ENCODE measurements around the gene TAF11L14. TPM values are rescaled to one million over a fixed set of nuclear protein-coding genes. Genes with fewer than 3 reads are reported as not detected.
"Not testable (repeated sequence)": the region's sequence is repeated elsewhere in the genome, so short reads cannot be mapped to it uniquely, and the experiment has no call there.

The TAF11L14 gene
- not detected in 2 replicates for total RNA-seq

DNA sequence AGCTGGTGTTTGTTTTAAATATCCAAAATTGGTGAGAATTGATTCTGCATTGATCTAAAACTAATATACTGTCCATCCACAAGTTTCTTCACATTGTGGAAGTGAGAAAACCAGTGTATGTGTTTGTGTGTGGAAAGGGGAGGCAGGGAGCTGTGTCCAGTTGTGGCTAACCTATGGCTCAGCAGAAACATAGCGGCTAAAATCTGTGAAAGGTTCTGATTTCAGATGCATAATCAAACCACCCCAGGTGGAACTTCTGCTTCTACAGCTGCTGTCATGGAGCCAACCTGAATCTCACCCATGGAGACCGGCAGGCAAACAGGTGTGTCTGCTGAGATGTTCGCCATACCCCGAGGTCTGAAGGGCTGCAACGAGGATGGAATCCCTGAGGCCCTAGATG, at the start of gene TAF11L14:
Gene TAF11L14, plus strand, starts transcription at position 301 of the 400 bp plus-strand sequence.
- intact Hi-C loops (cut with micrococcal nuclease), result no loop called here

DNA sequence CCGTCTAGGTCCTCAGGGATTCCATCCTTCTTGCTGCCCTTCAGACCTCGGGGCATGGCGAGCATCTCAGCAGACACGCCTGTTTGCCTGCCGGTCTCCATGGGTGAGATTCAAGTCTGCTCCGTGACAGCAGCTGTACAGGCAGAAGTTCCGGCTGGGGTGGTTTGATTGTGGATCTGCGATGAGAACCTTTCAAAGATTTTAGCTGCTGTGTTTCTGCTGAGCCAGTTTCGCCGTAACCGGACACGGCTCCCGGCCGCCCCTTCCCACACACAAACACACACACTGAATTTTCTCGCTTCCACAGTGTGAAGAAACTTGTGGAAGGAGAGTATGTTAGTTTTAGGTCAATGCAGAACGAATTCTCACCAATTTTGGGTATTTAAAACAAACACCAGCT, 48.6 kb upstream of the TAF11L14 start, which contains the start of gene TAF11L7:
Gene TAF11L7, minus strand, starts transcription at position 101 of the 400 bp plus-strand sequence.
- intact Hi-C loops (cut with micrococcal nuclease), result not testable (repeated sequence)

- intact Hi-C loops (cut with micrococcal nuclease), result not testable (repeated sequence)
These were observed 43.4 kb upstream of the TAF11L14 start, which contains the start of gene TAF11L8 for GRCh38 chr5:17590860-17591259. TSS of gene TAF11L8 (minus strand) at chr5:17590960.

GRCh38 chr5:17594255-17594654, 40.0 kb upstream of the TAF11L14 start, which contains the start of gene TAF11L9:
TSS of gene TAF11L9 (minus strand) at chr5:17594394.
- intact Hi-C loops (cut with micrococcal nuclease), result not testable (repeated sequence)

DNA sequence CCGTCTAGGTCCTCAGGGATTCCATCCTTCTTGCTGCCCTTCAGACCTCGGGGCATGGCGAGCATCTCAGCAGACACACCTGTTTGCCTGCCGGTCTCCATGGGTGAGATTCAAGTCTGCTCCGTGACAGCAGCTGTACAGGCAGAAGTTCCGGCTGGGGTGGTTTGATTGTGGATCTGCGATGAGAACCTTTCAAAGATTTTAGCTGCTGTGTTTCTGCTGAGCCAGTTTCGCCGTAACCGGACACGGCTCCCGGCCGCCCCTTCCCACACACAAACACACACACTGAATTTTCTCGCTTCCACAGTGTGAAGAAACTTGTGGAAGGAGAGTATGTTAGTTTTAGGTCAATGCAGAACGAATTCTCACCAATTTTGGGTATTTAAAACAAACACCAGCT, 36.5 kb upstream of the TAF11L14 start, which contains the start of gene TAF11L10:
Gene TAF11L10, minus strand, starts transcription at position 101 of the 400 bp plus-strand sequence.
- intact Hi-C loops (cut with micrococcal nuclease), result not testable (repeated sequence)

- intact Hi-C loops (cut with micrococcal nuclease), result not testable (repeated sequence)
These were observed 30.4 kb upstream of the TAF11L14 start, which contains the start of gene TAF11L11 for GRCh38 chr5:17603880-17604279. TSS of gene TAF11L11 (plus strand) at chr5:17604183.

DNA sequence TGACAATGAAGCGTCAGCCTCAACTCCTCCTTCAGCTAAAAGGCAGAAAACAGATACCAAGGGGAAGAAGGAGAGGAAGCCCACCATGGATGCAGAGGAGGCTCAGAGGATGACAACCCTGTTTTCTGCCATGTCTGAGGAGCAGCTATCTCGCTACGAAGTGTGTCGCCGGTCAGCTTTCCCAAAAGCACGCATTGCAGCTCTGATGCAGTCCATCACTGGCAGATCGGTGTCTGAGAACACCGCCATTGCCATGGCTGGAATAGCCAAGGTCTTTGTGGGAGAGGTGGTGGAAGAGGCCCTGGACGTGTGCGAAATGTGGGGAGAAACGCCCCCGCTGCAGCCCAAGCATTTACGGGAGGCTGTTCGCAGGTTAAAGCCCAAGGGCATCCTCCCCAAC, 29.3 kb upstream of the TAF11L14 start:
- intact Hi-C loops (cut with micrococcal nuclease), result no loop called here

- intact Hi-C loops (cut with micrococcal nuclease), result not testable (repeated sequence)
These were observed 26.8 kb upstream of the TAF11L14 start for GRCh38 chr5:17607461-17607860.

- intact Hi-C loops (cut with micrococcal nuclease), result not testable (repeated sequence)
These were observed 24.2 kb upstream of the TAF11L14 start, which contains the start of gene TAF11L12 for GRCh38 chr5:17610092-17610491. TSS of gene TAF11L12 (plus strand) at chr5:17610392.

- intact Hi-C loops (cut with micrococcal nuclease), result no loop called here
These were observed 19.2 kb upstream of the TAF11L14 start for GRCh38 chr5:17614872-17615605.

DNA sequence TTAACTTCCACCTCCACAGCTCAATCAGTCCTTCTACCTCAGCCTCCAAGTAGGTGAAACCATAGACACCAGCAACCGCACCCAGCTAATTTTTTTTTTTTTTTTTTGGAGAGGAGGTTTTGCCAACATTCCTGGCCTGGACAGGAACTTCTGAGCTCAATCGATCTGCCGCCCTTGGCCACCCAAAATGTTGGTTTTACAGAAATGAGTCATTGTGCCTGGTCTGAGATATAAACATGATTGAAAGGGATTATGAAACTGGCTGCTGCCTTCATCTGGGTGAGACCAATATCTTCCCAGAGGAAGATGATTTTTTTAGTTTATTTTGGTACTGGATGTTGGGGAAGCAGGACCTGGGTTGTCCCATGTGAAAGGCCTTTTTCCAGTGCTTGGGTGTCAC, 14.9 kb upstream of the TAF11L14 start:
- intact Hi-C loops (cut with micrococcal nuclease), result no loop called here

DNA sequence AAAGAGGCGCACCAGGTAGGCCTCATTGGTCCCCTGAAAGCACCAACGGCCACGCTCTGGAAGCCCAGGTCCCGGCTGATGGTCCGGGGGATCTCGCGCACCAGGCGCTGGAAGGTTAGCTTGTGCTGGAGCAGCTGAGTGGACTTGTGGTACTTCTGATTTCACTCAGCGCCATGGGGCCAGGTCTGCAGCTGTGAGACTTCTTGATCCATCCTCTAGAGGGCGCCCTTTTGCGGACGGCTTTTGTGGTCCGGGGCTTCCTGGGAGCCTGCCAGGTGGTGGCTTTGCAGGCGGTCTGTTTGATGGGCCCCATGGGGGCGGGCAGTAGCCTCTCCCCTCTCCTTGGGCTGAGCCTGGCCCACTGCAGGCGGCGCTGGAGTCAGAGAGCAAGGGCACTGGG, 13.6 kb upstream of the TAF11L14 start:
- intact Hi-C loops (cut with micrococcal nuclease), result no loop called here

DNA sequence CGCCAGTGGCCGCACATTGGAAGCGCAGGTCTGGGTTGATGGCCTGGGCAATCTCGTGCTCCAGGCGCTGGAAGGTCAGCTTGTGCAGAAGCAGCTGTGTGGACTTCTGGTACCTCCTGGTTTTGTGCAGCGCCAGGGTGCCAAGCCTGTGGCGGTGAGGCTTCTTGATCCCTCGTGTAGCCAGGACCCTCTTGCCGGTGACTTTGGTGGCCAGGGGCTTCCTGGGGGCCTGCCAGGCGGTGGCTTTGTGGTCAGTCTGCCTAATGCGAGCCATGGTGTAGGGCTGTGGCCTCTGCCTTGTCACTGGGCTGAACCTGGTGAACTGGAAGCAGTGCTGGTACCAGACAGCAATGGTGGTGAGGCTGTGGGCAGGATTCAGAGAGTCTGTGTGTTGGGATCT, 8.6 kb upstream of the TAF11L14 start:
- intact Hi-C loops (cut with micrococcal nuclease), result no loop called here

GRCh38 chr5:17631788-17632187, 2.5 kb upstream of the TAF11L14 start, which contains the start of gene TAF11L13:
TSS of gene TAF11L13 (plus strand) at chr5:17632088.
- intact Hi-C loops (cut with micrococcal nuclease), result not testable (repeated sequence)

GRCh38 chr5:17649232-17649631, 15.0 kb downstream of the TAF11L14 start:
- intact Hi-C loops (cut with micrococcal nuclease), result not testable (repeated sequence)

DNA sequence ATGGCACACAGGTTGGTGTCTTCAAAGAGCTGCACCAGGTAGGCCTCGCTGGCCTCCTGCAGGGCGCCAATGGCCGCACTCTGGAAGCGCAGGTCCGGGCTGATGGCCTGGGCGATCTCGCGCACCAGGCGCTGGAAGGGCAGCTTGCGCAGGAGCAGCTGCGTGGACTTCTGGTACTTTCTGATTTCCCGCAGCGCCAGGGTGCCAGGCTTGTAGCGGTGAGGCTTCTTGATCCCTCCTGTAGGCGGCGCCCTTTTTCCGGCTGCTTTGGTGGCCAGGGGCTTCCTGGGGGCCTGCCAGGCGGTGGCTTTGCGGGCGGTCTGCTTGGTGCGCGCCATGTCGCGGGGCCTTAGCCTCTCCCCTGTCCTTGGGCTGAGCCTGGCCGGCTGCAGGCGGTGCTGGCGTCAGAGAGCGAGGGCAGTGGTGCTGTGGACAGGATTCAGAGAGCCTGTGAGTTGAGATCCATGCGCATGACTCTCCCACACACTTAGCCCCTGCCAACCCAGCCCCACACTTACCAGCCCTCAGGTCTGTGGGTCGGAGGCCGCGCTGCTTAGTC, 21.0 kb downstream of the TAF11L14 start:
- intact Hi-C loops (cut with micrococcal nuclease), result not testable (repeated sequence)

DNA sequence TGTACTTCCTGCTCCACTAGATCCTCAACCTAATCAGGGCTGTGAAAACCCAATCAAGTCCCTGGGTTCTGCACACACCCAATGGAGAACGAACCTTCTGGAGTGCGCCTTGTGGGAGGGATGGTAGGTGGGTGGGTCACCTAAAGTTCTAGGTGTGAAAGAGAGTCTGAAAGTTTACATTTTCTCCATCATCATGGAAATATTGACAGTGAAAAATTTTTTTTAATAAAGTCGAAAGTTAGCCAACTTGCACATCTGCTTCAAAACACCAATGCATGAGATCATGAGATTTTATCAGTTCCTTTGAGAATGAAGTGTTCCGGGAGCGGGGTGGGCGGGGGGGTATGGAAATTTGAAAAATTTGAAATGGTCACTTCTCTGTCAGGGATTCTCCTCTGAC, 21.7 kb downstream of the TAF11L14 start:
- intact Hi-C loops (cut with micrococcal nuclease), result no loop called here

GRCh38 chr5:17663182-17663581, 28.9 kb downstream of the TAF11L14 start:
- intact Hi-C loops (cut with micrococcal nuclease), result no loop called here

DNA sequence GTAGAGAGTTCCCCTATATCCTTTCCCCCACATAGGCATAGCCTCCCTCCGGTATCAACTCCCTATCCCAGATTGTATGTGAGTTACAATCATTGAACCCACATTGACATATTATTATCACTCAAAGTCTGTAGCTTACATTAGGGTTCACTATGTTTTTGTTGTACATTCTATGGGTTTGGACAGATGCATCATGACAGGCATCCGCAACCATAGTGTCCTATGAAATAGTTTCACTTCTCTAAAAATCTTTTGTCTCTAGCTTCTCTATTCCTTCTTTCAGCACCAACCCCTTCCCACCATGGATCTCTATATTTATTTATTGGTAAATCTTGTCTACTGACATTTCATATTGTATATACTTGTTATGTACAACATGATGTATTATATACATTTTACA, 31.6 kb downstream of the TAF11L14 start:
- intact Hi-C loops (cut with micrococcal nuclease), result no loop called here

GRCh38 chr5:17666726-17667235, 32.5 kb downstream of the TAF11L14 start:
- intact Hi-C loops (cut with micrococcal nuclease), result no loop called here

DNA sequence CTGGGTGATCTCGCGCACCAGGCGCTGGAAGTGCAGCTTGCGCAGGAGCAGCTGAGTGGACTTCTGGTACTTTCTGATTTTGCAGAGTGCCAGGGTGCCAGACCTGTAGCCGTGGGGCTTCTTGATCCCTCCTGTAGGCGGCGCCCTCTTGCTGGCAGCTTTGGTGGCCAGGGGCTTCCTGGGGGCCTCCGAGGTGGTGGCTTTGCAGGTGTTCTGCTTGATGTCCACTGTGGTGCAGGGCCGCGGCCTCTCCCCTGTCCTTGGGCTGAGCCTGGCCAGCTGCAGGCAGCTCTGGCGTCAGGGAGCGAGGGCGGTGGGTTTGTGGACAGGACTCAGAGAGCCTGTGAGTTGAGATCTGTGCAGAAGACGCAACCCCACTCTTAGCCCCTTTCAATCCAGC, 36.1 kb downstream of the TAF11L14 start:
- intact Hi-C loops (cut with micrococcal nuclease), result no loop called here

DNA sequence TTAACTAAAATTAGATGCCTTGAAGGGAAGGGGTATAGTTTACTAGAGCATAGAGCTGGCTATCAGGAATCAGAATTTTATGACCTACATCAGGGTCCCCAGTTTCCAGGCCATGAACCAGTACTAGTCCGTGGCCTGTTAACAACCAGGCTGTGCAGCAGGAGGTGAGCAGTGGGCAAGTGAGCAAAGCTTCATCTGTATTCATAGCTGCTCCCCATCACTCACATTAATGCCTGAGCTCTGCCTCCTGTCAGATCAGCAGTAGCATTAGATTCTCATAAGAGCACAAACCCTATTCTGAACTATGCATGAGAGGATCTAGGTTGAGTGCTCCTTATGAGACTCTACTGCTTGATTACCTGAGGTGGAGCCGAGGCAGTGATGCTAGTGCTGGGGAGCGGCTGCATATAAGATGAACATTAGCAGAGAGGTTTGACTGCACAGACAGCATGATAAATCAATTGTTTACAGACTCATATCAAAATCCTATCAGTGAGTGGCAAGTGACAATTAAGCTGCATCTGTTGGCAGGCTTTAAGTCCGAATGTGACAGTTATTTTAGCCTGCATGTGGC, 44.6 kb downstream of the TAF11L14 start:
- intact Hi-C loops (cut with micrococcal nuclease), result no loop called here

All from T-helper 1 cell treated with Interleukin-12 subunit alpha and Interleukin-12 subunit beta and Interleukin-4 antibody, amounts not matched to agents 30 ng/mL and 1 ng/mL, for 36 hours (primary cell).